ENCODE data around the gene COBL.

COBL gene

DNA sequence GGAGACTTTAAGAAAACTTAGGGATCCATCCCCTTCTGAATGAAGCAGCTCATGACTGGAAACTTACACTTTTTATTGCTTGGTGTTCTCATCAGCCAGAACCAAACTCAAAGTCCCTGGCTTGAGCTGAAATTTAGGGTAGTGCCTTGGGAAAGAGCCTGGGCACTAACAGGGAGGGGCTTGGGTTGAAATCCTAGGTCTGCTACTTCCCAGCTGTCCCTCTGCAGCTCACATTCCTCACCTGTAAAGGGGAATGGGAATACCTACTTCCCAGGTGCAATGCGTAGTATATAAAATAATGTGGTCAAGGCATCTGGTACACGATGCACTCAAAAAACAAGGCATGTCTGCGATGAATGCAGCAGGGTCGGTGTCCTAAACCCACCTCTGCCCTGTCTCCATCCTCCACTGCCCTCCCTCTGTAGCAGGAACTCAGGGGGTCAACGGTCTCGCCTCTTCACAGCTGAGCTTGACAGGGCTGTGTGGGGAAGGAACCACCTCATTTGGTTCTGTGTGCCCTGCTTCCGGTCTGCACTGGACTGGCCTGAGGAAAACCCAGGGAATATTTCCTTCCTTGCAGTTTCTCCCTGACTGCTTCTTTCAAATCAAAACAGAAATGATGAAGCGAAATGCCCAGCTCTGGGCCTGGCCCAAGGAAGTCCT is 80.0 kb downstream of the COBL start:
- TF ChIP-seq L3MBTL2 (conservative IDR thresholded peaks at IDR 0.05): no peak
- no peak for TF ChIP-seq HDGF (IDR thresholded peaks at IDR 0.05; ENCODE audit: borderline replicate concordance)
- no peak for TF ChIP-seq LEF1 (IDR thresholded peaks at IDR 0.05; ENCODE audit: borderline replicate concordance)
- no peak for TF ChIP-seq PKNOX1 (IDR thresholded peaks at IDR 0.05)
- no peak for TF ChIP-seq BHLHE40 (IDR thresholded peaks at IDR 0.05; ENCODE audit: borderline replicate concordance)
- no peak for TF ChIP-seq FOXM1 (IDR thresholded peaks at IDR 0.05; ENCODE audit: borderline replicate concordance)
- TF ChIP-seq SUZ12 (IDR thresholded peaks at IDR 0.05): no peak
- no peak for TF ChIP-seq CTBP1 (IDR thresholded peaks at IDR 0.05; ENCODE audit: borderline replicate concordance)
- no peak for TF ChIP-seq ARNT (IDR thresholded peaks at IDR 0.05)
- TF ChIP-seq ZNF384 (IDR thresholded peaks at IDR 0.05): no peak
- no peak for TF ChIP-seq ELF4 (IDR thresholded peaks at IDR 0.05)
- TF ChIP-seq FOXK2 (IDR thresholded peaks at IDR 0.05): no peak
- TF ChIP-seq TARDBP (IDR thresholded peaks at IDR 0.05): no peak
- no peak for TF ChIP-seq SP1 (IDR thresholded peaks at IDR 0.05)
- ChIA-PET CTCF (no interaction called here), POLR2A (interaction anchor here (0.7 kb wide), 1 partner anchor 9 kb away, joined by 3 read pairs; no protein-coding TSS in a partner anchor)
- DNase-seq (ENCODE audit: extremely low spot score): no peak

DNA sequence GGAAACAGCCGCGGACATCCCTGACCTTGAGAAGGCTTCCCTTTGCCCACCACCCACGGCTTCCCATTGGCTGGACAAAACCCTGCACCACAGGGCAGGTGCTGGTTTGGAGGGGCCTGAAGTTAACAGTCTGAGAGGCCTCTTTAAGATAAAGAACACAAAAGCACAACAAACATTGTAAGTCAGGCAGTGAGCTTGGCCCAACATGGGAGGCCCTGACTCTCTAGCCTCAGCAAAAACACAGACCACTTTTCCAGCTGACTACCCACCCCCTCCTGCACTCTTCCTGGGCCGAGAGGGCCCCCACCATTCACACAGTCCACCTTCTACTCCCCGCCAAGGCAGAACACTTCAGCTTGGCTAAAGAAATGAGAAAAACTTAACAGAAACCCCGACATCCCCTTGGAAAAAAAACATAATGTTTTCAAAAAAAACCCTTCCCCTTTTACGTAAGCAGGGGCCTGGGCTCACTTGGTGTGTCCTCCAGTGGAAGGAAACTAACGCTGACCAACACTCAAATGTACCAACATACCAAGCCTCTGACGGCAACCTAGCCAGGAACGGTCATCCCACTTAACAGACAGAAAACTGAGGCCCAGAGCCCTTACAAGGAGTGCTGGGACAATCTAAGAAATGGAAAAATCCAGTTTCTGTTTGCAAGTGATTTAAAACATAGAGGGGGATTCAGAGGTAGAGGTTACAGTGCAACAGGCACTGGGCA is 80.9 kb downstream of the COBL start:
- POLR2A ChIA-PET: no interaction called here
- TF ChIP-seq ARNT (IDR thresholded peaks at IDR 0.05) (no peak), LEF1 (IDR thresholded peaks at IDR 0.05; ENCODE audit: borderline replicate concordance) (no peak), BHLHE40 (IDR thresholded peaks at IDR 0.05; ENCODE audit: borderline replicate concordance) (no peak)
- DNase-seq (ENCODE audit: extremely low spot score): no peak
- CTCF ChIA-PET: no interaction called here

GRCh38 chr7:51234609-51235308 is 81.8 kb downstream of the COBL start:
- no peak for DNase-seq (ENCODE audit: extremely low spot score)
- ChIA-PET CTCF (interaction anchor here (0.9 kb wide), 1 partner anchor 72 kb away, joined by 3 read pairs; no protein-coding TSS in a partner anchor), POLR2A (no interaction called here)
- TF ChIP-seq FOXK2 (IDR thresholded peaks at IDR 0.05): no peak
- no peak for TF ChIP-seq L3MBTL2 (conservative IDR thresholded peaks at IDR 0.05)
- TF ChIP-seq ZNF384 (IDR thresholded peaks at IDR 0.05): no peak
- TF ChIP-seq NFRKB (IDR thresholded peaks at IDR 0.05): no peak
- no peak for TF ChIP-seq LEF1 (IDR thresholded peaks at IDR 0.05; ENCODE audit: borderline replicate concordance)
- no peak for TF ChIP-seq SUZ12 (IDR thresholded peaks at IDR 0.05)
- TF ChIP-seq TARDBP (IDR thresholded peaks at IDR 0.05): no peak
- TF ChIP-seq FOXM1 (IDR thresholded peaks at IDR 0.05; ENCODE audit: borderline replicate concordance): no peak
- no peak for TF ChIP-seq ELF4 (IDR thresholded peaks at IDR 0.05)

- CTCF ChIA-PET: interaction anchor here (0.9 kb wide), 1 partner anchor 71 kb away, joined by 3 read pairs; no protein-coding TSS in a partner anchor
- POLR2A ChIA-PET: no interaction called here
- TF ChIP-seq L3MBTL2 (conservative IDR thresholded peaks at IDR 0.05): no peak
- TF ChIP-seq ARNT (IDR thresholded peaks at IDR 0.05): no peak
- TF ChIP-seq ZNF384 (IDR thresholded peaks at IDR 0.05): no peak
- TF ChIP-seq TARDBP (IDR thresholded peaks at IDR 0.05): no peak
- no peak for TF ChIP-seq ELF4 (IDR thresholded peaks at IDR 0.05)
- TF ChIP-seq LEF1 (IDR thresholded peaks at IDR 0.05; ENCODE audit: borderline replicate concordance): no peak
- no peak for TF ChIP-seq SP1 (IDR thresholded peaks at IDR 0.05)
- no peak for TF ChIP-seq FOXK2 (IDR thresholded peaks at IDR 0.05)
- TF ChIP-seq SUZ12 (IDR thresholded peaks at IDR 0.05): no peak
- DNase-seq (ENCODE audit: extremely low spot score): no peak
Observed at GRCh38 chr7:51234139-51234538, 82.5 kb downstream of the COBL start.

DNA sequence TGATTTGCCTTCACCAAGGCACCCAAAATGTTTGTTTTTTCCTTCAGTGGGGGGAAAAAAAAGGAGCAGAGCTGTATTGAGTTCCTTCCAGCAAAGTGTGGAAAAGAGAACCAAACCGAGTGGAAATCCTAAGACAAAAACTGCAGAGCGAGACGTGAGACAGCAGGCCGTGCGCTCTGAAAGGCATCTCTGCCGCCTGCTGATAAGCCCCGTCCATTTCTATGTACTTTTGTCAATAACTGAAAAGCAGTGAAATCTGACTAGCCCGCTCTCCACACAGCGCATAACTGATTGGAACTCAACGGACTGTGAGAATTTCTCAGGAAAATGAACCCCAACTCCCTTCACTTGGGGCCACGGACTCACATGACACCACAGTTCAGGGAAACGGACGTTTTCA is 83.2 kb downstream of the COBL start:
- TF ChIP-seq BHLHE40 (IDR thresholded peaks at IDR 0.05; ENCODE audit: borderline replicate concordance) (no peak), ARNT (IDR thresholded peaks at IDR 0.05) (no peak), HDGF (IDR thresholded peaks at IDR 0.05; ENCODE audit: borderline replicate concordance) (no peak), TARDBP (IDR thresholded peaks at IDR 0.05) (no peak)
- ChIA-PET CTCF (interaction anchor here (0.9 kb wide), 1 partner anchor 71 kb away, joined by 3 read pairs; no protein-coding TSS in a partner anchor), POLR2A (no interaction called here)
- DNase-seq (ENCODE audit: extremely low spot score): no peak

DNA sequence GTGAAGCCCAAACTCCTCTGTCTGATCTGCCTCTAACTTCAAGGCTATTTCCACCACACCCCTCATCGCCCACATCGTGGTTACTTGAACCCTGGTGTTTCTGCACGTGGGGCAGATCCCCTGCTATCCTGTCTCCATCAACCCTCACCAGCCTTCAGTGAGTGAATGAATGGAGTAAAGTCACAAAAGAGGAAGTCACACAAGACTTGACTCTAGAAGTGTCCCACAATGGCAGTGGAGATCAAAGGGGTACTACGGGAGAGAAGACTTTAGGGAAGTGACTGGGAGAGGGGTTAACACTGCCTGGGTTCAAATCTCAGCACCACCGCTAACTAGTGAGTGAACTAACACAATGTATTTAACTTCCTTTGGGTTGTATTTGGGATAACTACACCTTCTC is 85.9 kb downstream of the COBL start:
- ChIA-PET POLR2A (no interaction called here), CTCF (interaction anchor here (0.6 to 2.0 kb wide), 4 partner anchors 54 to 138 kb away, joined by 3 to 6 read pairs (median 4); no protein-coding TSS in a partner anchor)
- DNase-seq (ENCODE audit: extremely low spot score): no peak
- TF ChIP-seq FOXA1 (IDR thresholded peaks at IDR 0.05): no peak
- TF ChIP-seq PKNOX1 (IDR thresholded peaks at IDR 0.05): no peak
- TF ChIP-seq ELF4 (IDR thresholded peaks at IDR 0.05): no peak
- TF ChIP-seq SP1 (IDR thresholded peaks at IDR 0.05): no peak
- no peak for TF ChIP-seq FOXK2 (IDR thresholded peaks at IDR 0.05)
- TF ChIP-seq CTBP1 (IDR thresholded peaks at IDR 0.05; ENCODE audit: borderline replicate concordance): no peak
- no peak for TF ChIP-seq L3MBTL2 (conservative IDR thresholded peaks at IDR 0.05)
- no peak for TF ChIP-seq HDGF (IDR thresholded peaks at IDR 0.05; ENCODE audit: borderline replicate concordance)
- TF ChIP-seq ZNF384 (IDR thresholded peaks at IDR 0.05): no peak
- no peak for TF ChIP-seq SUZ12 (IDR thresholded peaks at IDR 0.05)
- TF ChIP-seq BHLHE40 (IDR thresholded peaks at IDR 0.05; ENCODE audit: borderline replicate concordance): no peak
